Ishikawa (cell line): ENCODE results near the gene CHORDC1.

Experiments used
- EP300 ChIP-seq: IDR thresholded peaks from 2 replicates; pipeline ENCODE4 v1.6.1; 2012; ENCODE audit warnings: borderline replicate concordance
- FOXM1 ChIP-seq: IDR thresholded peaks from 2 replicates; pipeline ENCODE4 v1.6.1; 2012; ENCODE audit warnings: low read depth, borderline replicate concordance

GRCh38 chr11:90218606-90219005 is 4.2 kb downstream of the CHORDC1 start:
- TF ChIP-seq FOXM1: no peak
- no peak for TF ChIP-seq EP300
